Measurements from ENCODE around the gene TAF5. TPM values are rescaled to one million over a fixed set of nuclear protein-coding genes. Genes with fewer than 3 reads are reported as not detected.
"Not testable (repeated sequence)": the region's sequence is repeated elsewhere in the genome, so short reads cannot be mapped to it uniquely, and the experiment has no call there.

Gene TAF5
- polyA plus RNA-seq (ENCODE audit: insufficient read length in 4 of 4), result 1 to 10 TPM; 7.8 to 8.1 (median 8.0) TPM

DNA sequence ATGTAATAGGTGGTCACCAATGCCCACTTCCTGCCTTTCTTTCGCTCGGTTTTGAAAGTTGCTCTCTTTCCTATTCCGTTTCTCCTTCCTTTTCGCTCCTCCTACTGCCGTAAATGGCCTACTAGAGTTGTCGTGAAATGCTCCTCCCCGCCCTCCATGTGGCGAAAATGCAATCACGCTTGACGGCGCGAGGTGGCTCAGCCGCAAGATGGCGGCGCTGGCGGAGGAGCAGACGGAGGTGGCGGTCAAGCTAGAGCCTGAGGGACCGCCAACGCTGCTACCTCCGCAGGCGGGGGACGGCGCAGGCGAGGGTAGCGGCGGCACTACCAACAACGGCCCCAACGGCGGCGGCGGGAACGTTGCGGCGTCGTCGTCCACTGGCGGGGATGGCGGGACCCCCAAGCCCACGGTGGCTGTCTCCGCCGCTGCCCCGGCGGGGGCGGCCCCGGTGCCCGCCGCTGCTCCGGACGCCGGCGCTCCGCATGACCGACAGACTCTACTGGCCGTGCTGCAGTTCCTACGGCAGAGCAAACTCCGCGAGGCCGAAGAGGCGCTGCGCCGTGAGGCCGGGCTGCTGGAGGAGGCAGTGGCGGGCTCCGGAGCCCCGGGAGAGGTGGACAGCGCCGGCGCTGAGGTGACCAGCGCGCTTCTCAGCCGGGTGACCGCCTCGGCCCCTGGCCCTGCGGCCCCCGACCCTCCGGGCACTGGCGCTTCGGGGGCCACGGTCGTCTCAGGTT lies at the start of gene TAF5:
Gene TAF5 (plus strand): TSS at position 195 of the 737 bp plus-strand sequence. CDS start 14 bp downstream, at position 209.
- DNase-seq (ENCODE audit: low read depth in 4 of 4, low spot score in 2 of 4), result peak; percentile 79 to 96 (median 88)

DNA sequence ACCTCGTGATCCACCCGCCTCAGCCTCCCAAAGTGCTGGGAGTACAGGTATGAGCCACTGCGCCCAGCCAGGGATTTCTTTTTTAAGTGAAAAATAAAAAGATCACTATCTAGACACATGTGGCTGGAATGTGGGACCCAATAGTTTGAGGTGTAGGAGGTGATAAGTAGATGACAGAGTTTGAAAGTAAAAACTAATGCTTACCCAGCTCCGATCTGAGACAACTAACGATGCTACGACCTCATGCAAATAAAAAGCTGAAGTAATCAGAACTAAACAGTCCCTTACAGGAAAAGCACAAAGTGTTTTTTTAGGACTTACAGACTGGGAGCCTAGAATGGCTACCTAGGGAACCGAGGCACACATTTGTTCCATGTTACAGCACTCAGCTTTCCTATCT lies 39.9 kb upstream of the TAF5 start:
- no peak for DNase-seq (ENCODE audit: low read depth in 4 of 4, low spot score in 2 of 4)

DNA sequence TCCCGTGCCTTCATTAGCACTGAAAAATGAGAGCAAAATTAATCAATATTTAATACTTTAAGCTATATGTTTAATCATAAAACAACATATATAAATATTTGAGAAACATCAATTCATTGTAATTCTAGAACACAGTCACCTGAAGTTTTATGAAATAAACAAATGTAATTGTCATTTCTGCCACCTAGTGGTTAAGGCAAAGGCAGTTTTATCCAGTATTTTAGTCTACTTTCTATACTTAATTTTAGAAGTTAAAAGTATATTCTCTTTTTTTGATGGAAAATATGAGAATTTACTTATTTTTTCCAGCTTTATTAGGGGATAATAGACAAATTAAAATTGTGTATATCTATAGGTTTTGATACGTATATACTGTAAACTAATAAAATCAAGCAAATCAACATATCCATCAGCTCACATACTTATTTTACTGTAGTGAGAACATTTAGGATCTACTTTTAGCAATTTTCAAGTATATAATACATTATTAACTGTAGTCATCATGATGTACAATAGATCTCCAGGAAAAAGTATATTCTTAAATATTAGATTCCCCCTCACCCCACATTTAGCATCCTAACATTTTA lies 33.7 kb upstream of the TAF5 start:
- DNase-seq (ENCODE audit: low read depth in 4 of 4, low spot score in 2 of 4), result no peak

DNA sequence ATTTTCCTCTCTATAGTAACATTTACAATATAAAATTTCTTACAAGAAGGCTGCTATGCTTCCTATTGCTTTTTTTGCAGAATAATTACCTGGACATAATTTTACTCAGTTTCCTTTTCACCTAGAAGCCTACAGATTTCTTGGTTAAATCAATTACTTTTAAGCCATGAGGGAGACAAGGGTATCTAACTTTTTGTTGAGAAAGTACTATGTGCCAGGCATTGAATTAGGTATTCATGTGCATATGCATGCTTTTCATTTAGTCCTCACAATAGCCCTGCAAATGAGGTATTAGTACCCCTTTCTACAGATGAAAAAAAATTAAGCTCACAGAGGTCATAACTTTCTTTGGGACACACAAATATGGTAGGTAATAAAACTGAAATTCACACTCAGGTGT lies 33.2 kb upstream of the TAF5 start:
- no peak for DNase-seq (ENCODE audit: low read depth in 4 of 4, low spot score in 2 of 4)

DNA sequence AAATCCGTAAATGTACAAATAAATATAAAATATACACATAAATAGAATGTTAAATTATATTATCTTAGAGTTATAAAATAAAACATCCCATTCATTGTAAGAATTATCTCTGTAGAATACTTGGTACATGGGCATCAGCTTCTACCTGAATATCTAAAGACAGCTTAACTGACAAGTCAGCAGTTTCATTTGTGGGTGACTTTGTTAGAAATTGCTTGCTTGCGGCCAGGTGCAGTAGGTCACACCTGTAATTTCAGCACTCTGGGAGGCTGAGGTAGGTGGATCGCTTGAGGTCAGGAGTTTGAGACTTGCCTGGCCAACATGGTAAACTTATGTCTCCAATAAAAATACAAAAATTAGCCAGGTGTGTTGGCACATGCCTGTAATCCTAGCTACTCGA lies 31.4 kb upstream of the TAF5 start:
- DNase-seq (ENCODE audit: low read depth in 4 of 4, low spot score in 2 of 4), result no peak

DNA sequence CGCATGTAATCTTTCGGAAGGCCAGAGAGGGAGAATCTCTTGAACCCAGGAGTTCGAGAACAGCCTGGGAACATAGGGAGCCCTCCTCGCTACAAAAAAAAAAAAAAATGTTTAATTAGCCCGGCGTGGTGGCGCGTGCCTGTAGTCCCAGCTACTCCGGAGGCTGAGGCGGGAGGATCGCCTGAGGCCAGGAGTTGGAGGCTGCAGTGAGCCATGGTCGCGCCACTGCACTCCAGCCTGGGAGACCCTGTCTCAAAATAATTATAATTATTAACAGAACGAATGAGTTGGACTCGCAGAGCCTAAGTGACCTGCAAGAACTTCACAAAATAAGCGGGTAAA lies 17.6 kb upstream of the TAF5 start:
- no peak for DNase-seq (ENCODE audit: low read depth in 4 of 4, low spot score in 2 of 4)

DNA sequence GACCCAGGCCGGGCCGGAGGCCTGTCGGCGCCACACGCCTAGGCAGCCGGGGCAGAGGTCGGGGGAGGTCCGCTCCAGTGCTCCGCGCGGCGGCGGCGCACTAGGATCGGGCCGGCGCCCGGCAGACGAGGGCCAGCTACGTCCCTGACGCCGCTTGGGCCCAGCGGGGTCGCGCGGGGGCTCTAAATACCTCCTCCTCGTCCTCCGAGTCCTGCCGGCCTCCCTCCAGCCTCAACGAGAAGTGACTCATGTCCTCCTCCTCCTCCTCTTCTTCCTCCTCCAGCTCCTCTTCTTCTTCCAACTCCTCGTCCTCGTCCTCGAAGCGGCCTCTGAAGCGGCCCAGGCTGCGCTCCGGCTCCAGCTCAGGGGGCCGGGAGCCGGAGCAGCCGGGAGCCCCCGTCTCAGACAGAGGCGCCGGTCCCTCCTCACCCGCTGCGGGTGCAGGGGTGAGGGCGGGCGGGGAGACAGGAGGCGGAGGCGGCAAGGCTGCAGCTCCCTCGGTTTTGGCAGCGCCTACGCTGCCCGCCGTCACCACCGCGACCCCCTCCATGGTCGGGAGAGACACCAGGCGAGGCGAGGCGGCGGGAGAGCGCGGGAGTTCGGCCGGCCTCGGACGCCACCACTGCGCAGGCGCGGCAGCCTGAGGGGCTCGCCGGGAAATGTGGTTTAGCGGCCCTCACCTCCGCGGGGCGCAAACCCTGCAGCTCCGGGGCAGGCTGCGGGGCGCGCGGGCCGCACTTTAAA lies 17.1 kb upstream of the TAF5 start, which contains the start of gene PCGF6:
Gene PCGF6 (minus strand): TSS at position 624 of the 744 bp plus-strand sequence. CDS start 74 bp downstream, at position 550.
- DNase-seq (ENCODE audit: low read depth in 4 of 4, low spot score in 2 of 4), result peak; percentile 70 to 78 (median 74)

DNA sequence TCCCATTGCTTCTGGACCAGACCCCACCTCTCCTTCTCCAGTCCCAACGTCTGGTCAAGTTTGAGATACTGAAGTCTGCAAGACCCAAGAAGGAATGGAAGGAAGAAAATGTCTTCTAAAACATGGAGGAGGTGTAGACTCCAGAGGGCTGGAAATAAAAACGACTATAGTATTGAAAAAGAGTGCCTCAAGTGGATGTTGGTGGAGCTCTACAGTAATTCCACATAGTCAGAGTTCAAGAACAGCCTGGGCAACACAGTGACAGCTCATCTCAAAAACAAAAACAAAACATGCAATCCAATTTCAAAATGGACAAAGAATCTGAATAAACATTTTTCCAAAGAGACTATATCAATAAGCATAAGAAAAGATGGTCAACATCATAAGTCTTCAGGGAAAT lies 14.5 kb upstream of the TAF5 start:
- no peak for DNase-seq (ENCODE audit: low read depth in 4 of 4, low spot score in 2 of 4)

DNA sequence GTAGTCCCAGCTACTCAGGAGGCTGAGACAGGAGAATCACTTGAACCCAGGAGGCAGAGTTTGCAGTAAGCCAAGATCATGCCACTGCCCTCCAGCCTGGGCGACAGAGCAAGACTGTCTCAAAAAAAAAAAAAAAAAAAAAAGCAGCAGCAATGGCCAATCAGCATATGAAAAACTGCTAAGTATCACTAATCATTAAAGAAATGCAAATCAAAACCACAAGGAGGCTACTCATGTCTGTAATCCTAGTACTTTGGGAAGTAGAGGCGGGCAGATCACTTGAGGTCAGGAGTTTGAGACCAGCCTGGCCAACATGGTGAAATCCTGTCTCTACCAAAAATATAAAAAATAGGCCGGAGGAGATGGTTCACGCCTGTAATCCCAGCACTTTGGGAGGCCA lies 13.2 kb upstream of the TAF5 start:
- not testable (repeated sequence) for DNase-seq (ENCODE audit: low read depth in 4 of 4, low spot score in 2 of 4)

DNA sequence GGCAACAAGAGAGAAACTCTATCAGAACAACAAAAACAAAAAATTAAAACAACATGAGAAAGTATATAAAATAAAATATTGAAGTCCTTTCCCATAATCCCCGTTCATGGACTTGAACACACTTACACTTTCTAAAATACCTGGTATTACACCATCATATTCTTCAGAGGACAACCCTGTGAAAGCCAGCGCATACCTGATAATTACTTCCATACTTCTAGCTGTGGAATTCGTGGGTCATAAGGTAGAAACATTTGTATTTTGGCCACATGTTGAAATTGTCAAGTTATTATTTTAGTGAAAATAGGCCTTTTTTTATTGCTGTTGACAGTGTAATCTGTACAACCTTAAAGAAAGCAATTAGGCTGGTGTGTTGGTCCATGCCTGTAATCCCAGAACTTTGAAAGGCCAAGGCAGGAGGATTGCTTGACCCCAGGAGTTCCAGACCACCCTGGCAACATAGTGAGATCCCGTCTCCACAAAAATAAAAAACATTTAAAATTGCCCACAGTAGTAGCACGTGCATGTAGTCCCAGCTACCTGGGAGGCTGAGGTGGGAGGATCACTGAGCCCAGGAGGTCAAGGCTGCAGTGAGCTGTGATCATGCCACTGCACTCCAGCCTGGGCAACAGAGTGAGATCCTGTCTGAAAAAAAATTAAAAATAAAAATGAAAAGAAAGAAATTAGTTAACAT lies 11.7 kb upstream of the TAF5 start:
- DNase-seq (ENCODE audit: low read depth in 4 of 4, low spot score in 2 of 4), result no peak

DNA sequence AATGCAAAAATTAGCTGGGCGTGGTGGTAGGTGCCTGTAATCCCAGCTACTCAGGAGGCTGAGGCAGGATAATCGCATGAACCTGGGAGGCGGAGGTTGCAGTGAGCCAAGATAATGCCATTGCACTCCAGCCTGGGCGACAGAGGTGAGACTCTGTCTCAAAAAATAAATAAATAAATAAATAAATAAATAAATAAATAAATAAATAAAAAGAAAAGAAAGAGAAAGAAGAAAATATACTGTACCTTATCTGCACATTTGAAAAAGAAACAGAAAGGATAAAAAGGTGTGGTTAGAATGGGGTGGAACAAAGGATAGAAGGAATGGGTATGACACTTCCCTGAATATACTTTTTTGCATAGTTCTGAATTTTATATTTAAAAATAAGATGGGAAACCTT lies 8.3 kb upstream of the TAF5 start:
- not testable (repeated sequence) for DNase-seq (ENCODE audit: low read depth in 4 of 4, low spot score in 2 of 4)

DNA sequence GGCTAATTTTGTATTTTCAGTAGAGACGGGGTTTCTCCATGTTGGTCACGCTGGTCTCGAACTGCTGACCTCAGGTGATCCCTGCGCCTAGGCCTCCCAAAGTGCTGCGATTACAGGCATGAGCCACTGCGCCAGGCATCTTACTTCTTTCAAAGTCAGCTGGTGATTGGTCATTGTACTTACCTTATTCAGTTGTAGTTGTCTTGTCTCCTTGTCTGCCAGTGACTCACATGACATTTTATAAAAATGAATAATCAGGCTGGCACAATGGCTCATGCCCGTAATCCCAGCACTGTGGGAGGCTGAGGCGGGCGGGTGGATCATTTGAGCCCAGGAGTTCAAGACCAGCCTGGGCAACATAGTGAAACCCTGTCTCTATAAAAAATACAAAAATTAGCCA lies 7.0 kb upstream of the TAF5 start:
- not testable (repeated sequence) for DNase-seq (ENCODE audit: low read depth in 4 of 4, low spot score in 2 of 4)

DNA sequence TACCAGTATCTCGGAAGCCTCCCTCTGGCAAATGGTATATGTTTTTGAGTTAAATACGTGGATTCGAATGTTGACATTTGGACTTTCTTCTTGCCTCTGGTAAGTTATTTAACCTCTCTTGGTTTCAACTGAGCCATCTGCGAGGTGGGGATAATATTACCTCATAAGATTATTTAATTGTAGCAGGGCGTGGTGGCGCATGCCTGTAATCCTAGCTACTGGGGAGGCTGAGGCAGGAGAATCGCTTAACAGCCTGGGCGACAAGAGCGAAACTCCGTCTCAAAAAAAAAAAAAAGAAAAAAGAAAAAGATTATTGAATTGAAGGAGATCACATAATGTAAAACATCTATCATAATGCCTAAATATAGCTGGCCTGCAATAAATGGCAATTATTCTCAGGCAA lies 396 bp upstream of the TAF5 start:
- no peak for DNase-seq (ENCODE audit: low read depth in 4 of 4, low spot score in 2 of 4)

DNA sequence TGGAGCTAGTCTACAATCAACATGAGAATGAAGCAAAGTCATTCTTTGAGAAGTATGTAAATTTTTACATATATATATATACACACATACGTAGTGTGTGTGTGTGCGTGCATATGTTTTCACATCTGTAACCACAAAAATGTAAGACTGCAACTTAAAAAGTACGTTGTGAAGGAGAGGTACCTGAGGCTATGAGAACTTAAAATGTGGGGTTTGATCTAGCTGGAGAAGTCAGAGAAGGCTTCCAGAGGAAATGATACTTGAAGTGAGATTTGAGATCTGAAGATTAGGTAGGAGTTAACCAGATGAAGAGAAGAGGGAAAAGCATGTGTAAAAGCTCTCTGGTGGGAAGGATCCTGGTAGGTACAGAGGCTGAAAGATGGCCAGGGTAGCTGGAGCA lies 5.8 kb downstream of the TAF5 start:
- DNase-seq (ENCODE audit: low read depth in 4 of 4, low spot score in 2 of 4), result no peak

DNA sequence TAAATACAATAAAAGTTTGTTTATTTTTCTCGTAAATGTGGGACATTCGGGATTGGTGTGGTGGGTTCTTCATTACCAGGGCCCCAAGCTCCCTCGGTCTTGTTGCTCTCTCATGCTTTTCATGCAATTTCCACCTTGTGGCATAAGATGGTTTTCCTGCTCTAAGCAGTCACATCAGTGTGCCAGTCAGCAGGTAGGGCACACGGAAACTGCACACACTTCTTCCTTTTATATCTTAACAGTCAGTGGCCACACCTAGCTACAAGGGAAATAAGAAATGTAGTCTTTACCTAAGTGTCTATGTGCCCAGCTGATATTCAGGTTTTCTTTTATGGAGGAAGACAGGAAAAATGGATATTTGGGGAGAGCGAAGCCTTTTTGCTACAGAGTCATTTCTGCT lies 6.5 kb downstream of the TAF5 start:
- DNase-seq (ENCODE audit: low read depth in 4 of 4, low spot score in 2 of 4), result no peak

DNA sequence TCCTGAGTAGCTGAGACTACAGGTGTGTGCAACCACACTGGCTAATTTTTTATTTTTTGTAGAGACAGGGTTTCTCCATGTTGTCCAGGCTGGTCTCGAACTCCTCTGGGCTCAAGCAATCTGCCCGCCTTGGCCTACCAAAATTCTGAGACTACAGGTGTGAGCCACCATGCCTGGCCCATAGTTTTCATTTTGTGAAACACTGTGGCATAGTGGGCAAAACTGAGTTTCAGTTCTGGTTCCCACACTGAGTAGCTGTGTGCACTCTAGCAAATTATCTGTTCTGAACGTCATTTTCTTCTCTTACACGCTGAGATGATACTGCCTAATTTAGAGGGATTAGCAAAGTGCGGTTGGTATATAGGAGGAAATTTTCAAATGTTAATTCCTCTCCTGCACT lies 15.0 kb downstream of the TAF5 start:
- no peak for DNase-seq (ENCODE audit: low read depth in 4 of 4, low spot score in 2 of 4)

DNA sequence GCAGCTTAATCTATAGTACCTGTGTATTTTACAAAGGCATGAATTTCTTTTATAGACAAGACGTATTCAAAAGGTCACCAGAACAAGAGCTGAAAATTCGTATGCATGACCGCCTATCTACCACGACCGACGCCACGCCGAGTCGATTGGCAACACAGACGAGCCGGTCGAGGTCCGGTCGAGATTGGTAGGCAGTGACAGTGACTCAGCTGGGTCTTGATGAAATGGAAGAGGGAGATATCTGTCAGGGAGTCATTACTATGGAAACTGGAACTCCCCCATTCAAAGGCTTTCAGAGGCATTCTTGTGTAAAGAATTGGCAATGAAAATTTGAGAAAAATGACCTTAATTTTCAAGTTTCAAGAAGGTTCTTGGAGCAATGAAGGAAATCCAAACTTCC lies 26.4 kb downstream of the TAF5 start:
- no peak for DNase-seq (ENCODE audit: low read depth in 4 of 4, low spot score in 2 of 4)

DNA sequence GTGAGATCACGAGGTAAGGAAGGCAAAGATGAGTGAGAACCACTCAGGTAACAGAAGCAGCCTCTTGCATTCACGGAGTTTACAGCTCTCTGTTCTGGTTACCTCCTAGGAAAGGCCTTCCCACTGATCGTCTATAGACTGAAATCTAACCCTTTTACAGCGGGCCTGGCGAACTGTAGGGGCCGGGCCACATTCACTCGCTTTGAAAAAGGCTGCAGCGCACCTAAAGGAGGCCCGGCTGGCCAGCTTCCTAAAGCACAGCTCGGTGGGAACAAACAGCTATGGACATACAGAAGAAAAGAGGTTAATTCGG lies 27.9 kb downstream of the TAF5 start:
- peak in 2 of 4 donors; percentile 3 to 4 for DNase-seq (ENCODE audit: low read depth in 4 of 4, low spot score in 2 of 4)

DNA sequence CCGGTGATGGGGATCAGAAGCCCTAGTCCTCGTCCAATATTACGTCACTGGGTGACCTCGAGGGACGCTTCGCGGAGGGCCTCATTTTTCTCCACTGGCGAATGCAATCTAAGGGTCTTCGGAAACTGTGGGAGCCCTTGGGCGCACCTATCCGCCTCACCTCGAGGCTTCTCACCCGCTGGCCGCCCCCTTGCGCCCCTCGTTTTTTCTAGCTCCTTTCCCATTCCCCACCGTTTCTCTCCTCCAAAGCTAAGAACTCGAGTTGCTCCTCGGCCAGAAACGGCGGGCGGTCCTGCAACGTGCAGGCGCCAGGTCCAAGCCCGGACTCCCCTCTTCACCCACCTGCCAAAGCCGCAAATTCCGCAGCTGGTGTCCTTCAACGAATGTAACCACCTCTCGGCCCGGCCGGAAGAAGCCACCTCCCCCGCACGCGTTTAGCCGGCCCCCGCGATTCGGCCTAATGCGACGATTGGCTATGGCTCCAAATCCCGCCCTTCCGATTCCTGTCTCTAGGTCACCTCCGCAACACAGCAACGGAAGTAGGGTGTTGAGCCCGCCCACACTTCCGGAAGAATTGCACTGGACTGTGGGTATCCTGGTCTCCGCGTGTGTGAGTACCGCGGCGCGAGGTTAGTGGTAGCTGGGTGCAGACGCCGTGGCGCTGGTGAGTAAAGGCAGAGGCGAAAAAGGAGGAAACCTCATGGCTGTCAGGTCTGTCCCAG lies 28.5 kb downstream of the TAF5 start, which contains the start of the genes ATP5MK and PDCD11:
Gene ATP5MK (minus strand): TSS at position 409 of the 722 bp plus-strand sequence. CDS start 4,018 bp downstream, outside the sequence.
Gene PDCD11 (plus strand): TSS at position 560 of the 722 bp plus-strand sequence. CDS start 1,801 bp downstream, outside the sequence.
- DNase-seq (ENCODE audit: low read depth in 4 of 4, low spot score in 2 of 4), result peak; percentile 92 to 98 (median 96)

DNA sequence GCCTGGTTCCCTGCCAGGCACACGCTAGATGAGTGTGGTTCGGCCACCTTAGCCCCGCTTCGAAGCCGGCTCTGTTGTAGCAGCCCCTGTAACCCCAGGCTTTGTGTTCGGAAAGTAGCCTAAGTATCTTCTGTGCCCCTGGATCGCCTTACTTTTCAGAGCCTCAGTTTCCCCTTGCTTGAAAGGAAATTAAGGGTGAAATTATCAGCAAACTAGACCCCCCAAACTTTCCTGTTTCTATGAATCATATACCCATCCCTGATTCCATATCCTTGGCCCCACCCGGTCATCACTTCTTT lies 29.0 kb downstream of the TAF5 start:
- peak in 1 of 4 donors; percentile 9 for DNase-seq (ENCODE audit: low read depth in 4 of 4, low spot score in 2 of 4)
